Measurements from ENCODE around the gene IREB2.

DNA sequence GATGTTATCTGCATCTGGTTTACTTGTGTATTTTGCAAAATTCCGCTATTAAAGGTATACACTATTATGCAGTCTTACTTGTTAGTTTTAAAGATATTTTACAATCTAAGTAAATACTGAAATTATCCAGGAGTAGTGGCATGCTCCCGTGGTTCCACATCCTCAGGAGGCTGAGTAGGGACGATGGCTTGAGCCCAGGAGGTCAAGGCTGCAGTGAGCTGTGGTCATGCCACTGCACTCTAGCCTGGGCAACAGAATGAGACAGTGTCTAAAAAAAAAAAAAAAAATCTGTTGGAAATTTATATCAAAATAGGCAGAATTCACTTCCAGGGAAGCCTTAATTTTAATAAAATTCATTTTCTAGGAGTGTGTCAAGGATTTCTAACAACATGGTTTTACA is 41.6 kb downstream of the IREB2 start:
- TF ChIP-seq, protein P1, sequence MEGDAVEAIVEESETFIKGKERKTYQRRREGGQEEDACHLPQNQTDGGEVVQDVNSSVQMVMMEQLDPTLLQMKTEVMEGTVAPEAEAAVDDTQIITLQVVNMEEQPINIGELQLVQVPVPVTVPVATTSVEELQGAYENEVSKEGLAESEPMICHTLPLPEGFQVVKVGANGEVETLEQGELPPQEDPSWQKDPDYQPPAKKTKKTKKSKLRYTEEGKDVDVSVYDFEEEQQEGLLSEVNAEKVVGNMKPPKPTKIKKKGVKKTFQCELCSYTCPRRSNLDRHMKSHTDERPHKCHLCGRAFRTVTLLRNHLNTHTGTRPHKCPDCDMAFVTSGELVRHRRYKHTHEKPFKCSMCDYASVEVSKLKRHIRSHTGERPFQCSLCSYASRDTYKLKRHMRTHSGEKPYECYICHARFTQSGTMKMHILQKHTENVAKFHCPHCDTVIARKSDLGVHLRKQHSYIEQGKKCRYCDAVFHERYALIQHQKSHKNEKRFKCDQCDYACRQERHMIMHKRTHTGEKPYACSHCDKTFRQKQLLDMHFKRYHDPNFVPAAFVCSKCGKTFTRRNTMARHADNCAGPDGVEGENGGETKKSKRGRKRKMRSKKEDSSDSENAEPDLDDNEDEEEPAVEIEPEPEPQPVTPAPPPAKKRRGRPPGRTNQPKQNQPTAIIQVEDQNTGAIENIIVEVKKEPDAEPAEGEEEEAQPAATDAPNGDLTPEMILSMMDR (IDR thresholded peaks at IDR 0.05) = no peak
- no peak for TF ChIP-seq POLR2A (IDR thresholded peaks at IDR 0.05)

Measured in adrenal gland (tissue), 5 donors.